NB4 (cell line): ENCODE measurements around the gene HMG20B.

Experiments
- MYC ChIP-seq: IDR thresholded peaks from 2 replicates; pipeline ENCODE4 v1.6.1; 2011; ENCODE audit warnings: low read depth, low read length
- POLR2A ChIP-seq: IDR thresholded peaks from 2 replicates; pipeline ENCODE4 v1.6.1; 2011; ENCODE audit warnings: mild to moderate bottlenecking; ENCODE audit not compliant: insufficient read length; ENCODE audit errors: extremely low read depth
- TF ChIP-seq, protein P1 (sequence below): IDR thresholded peaks from one replicate; pipeline ENCODE4 v1.5.1; 2012; ENCODE audit warnings: low read depth, low read length
- TF ChIP-seq, protein P2 (sequence below): IDR thresholded peaks from 2 replicates; pipeline ENCODE4 v1.6.1; 2011; ENCODE audit warnings: low read depth, low read length

DNA sequence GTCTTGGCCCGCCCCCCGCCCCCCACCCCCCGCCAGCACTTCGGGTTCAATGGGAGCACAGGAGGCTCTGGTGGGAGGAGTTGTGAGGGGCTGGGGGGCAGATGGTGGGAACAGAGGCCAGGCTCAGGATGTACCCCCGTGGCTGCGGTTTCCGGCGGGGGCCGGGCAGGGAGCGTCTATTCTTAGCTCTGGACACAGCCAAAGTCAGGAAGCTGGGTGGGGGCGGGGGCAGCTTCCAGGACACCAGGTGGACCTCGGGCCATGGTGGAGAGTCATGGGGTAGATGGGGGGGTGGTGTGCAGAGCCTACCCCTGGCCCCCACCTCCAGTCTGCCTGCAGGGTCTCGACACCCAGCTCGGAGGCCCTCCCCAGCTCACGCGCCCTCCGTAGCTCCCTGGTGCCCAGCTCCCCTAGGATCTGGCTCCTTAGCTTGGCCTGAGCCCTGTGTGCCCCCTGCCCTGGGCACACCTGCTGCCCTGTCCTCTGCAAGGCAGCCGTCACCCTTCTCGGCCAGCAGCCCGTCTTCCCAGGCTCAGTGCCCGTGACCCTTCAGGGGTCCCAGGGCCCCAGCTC is 36.1 kb downstream of the HMG20B start:
- TF ChIP-seq POLR2A (no peak), MYC (peak; percentile 35; the same call in 1 of the 2 replicates)
- TF ChIP-seq, protein P1, sequence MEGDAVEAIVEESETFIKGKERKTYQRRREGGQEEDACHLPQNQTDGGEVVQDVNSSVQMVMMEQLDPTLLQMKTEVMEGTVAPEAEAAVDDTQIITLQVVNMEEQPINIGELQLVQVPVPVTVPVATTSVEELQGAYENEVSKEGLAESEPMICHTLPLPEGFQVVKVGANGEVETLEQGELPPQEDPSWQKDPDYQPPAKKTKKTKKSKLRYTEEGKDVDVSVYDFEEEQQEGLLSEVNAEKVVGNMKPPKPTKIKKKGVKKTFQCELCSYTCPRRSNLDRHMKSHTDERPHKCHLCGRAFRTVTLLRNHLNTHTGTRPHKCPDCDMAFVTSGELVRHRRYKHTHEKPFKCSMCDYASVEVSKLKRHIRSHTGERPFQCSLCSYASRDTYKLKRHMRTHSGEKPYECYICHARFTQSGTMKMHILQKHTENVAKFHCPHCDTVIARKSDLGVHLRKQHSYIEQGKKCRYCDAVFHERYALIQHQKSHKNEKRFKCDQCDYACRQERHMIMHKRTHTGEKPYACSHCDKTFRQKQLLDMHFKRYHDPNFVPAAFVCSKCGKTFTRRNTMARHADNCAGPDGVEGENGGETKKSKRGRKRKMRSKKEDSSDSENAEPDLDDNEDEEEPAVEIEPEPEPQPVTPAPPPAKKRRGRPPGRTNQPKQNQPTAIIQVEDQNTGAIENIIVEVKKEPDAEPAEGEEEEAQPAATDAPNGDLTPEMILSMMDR, result no peak
- TF ChIP-seq, protein P2, sequence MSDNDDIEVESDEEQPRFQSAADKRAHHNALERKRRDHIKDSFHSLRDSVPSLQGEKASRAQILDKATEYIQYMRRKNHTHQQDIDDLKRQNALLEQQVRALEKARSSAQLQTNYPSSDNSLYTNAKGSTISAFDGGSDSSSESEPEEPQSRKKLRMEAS, result no peak
